ENCODE measurements around the gene MAP1B. TPM values are rescaled to one million over a fixed set of nuclear protein-coding genes. Genes with fewer than 3 reads are reported as not detected.

Gene MAP1B
- total and polyA plus RNA-seq, 2 experiments from 2014 or later: 82.4 to 115 TPM

GRCh38 chr5:72203251-72203845, 96.1 kb downstream of the MAP1B start:
- no peak overlapping the region for H3K4me3 ChIP-seq
- TF ChIP-seq EZH2phosphoT487 (IDR thresholded peaks at IDR 0.05; ENCODE audit: low read depth, severe bottlenecking, unreplicated experiment) (no peak), EZH2 (IDR thresholded peaks at IDR 0.05; ENCODE audit: borderline replicate concordance) (no peak), CTCF (IDR thresholded peaks at IDR 0.05; ENCODE audit: poor library complexity) (no peak)
- WGBS (ENCODE audit: low lambda C conversion rate, missing lambda C conversion rate): 87% methylated on average over 8 of the region's 8 CpGs
- DNase-seq (ENCODE audit: low spot score): no peak
- no peaks in the 10 kb centered on the region for H3K36me3 ChIP-seq (replicated peaks; ENCODE audit: insufficient read depth, low read depth)
- H3K9me3 ChIP-seq (ENCODE audit: low read depth): no peaks in the 10 kb centered on the region
- no peaks in the 10 kb centered on the region for H3K79me2 ChIP-seq
- H3K4me1 ChIP-seq (ENCODE audit: insufficient read depth): no peaks in the 10 kb centered on the region
- no peak overlapping the region for H3K27ac ChIP-seq
- no peaks in the 10 kb centered on the region for H3K27me3 ChIP-seq
- no peak overlapping the region for H2AFZ ChIP-seq
- H3K4me2 ChIP-seq: no peak overlapping the region
- H3K9me2 ChIP-seq (replicated peaks; ENCODE audit: insufficient read depth): no peaks in the 10 kb centered on the region
- H4K20me1 ChIP-seq (ENCODE audit: insufficient read depth, poor library complexity, severe bottlenecking): no peaks in the 10 kb centered on the region

GRCh38 chr5:72204946-72205345, 97.7 kb downstream of the MAP1B start:
- H3K27me3 ChIP-seq: no peaks in the 10 kb centered on the region
- H3K9me2 ChIP-seq (replicated peaks; ENCODE audit: insufficient read depth): no peaks in the 10 kb centered on the region
- no peak overlapping the region for H3K4me2 ChIP-seq
- no peaks in the 10 kb centered on the region for H3K4me1 ChIP-seq (ENCODE audit: insufficient read depth)
- no peaks in the 10 kb centered on the region for H3K79me2 ChIP-seq
- H3K9me3 ChIP-seq (ENCODE audit: low read depth): no peaks in the 10 kb centered on the region
- 100% methylated on average over 1 of the region's 1 CpG for WGBS (ENCODE audit: low lambda C conversion rate, missing lambda C conversion rate)
- DNase-seq (ENCODE audit: low spot score): no peak
- H2AFZ ChIP-seq: no peak overlapping the region
- no peak for TF ChIP-seq EZH2phosphoT487 (IDR thresholded peaks at IDR 0.05; ENCODE audit: low read depth, severe bottlenecking, unreplicated experiment)
- no peak for TF ChIP-seq EZH2 (IDR thresholded peaks at IDR 0.05; ENCODE audit: borderline replicate concordance)
- TF ChIP-seq CTCF (IDR thresholded peaks at IDR 0.05; ENCODE audit: poor library complexity): no peak
- no peaks in the 10 kb centered on the region for H4K20me1 ChIP-seq (ENCODE audit: insufficient read depth, poor library complexity, severe bottlenecking)
- H3K27ac ChIP-seq: no peak overlapping the region
- no peaks in the 10 kb centered on the region for H3K36me3 ChIP-seq (replicated peaks; ENCODE audit: insufficient read depth, low read depth)
- H3K4me3 ChIP-seq: no peak overlapping the region

DNA sequence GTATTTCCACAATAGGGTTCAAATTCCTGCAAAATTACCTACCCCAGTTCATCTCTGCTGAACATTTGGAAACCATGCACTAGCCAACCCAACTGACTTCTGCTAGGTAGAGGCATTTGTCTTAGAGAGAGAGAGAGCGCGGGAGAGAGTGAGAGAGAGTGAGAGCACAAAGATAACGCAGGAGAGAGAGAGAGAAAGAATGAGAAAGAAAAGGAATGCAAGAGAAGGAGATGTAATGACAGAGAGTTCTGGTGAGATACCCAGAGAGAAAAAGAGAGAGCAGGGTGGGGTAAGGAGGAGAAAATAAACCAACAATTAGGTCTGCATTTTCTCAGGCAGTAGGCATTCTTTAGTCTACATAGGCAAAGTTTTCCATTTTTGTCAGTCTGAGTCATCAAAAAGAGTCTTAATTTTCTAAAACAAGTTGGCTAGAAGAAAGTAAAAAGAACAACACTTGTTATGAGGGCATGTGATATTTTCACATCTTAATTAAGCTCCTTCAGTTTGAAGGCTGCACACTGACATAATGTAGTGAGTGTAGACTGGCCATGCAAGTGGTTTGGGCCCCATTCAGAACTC, 98.2 kb downstream of the MAP1B start:
- Histone ChIP-seq H3K9me3 (ENCODE audit: low read depth) (no peaks in the 10 kb centered on the region), H4K20me1 (ENCODE audit: insufficient read depth, poor library complexity, severe bottlenecking) (no peaks in the 10 kb centered on the region), H3K79me2 (no peaks in the 10 kb centered on the region), H3K4me2 (no peak overlapping the region), H3K4me3 (no peak overlapping the region), H2AFZ (no peak overlapping the region), H3K36me3 (replicated peaks; ENCODE audit: insufficient read depth, low read depth) (no peaks in the 10 kb centered on the region), H3K9me2 (replicated peaks; ENCODE audit: insufficient read depth) (no peaks in the 10 kb centered on the region), H3K27me3 (no peaks in the 10 kb centered on the region), H3K4me1 (ENCODE audit: insufficient read depth) (no peaks in the 10 kb centered on the region), H3K27ac (no peak overlapping the region)
- no peak for DNase-seq (ENCODE audit: low spot score)
- TF ChIP-seq EZH2phosphoT487 (IDR thresholded peaks at IDR 0.05; ENCODE audit: low read depth, severe bottlenecking, unreplicated experiment) (no peak), CTCF (IDR thresholded peaks at IDR 0.05; ENCODE audit: poor library complexity) (no peak), EZH2 (IDR thresholded peaks at IDR 0.05; ENCODE audit: borderline replicate concordance) (no peak)
- 92% methylated on average over 3 of the region's 3 CpGs for WGBS (ENCODE audit: low lambda C conversion rate, missing lambda C conversion rate)

All from hepatocyte (in vitro differentiated cells).